DOHH2 (cell line): ENCODE results near the gene C4orf46.

Experiments used
- CTCF ChIP-seq: fragments of 200-600 bp; sonication (generic); IDR thresholded peaks from one replicate; pipeline ENCODE4 v1.5.1; 2014; ENCODE audit warnings: antibody characterized with exemption, mild to moderate bottlenecking, low read depth, low read length; ENCODE audit not compliant: poor library complexity, severe bottlenecking
- EZH2phosphoT487 ChIP-seq: fragments of 200-600 bp; sonication (generic); IDR thresholded peaks from 2 replicates; pipeline ENCODE4 v1.6.1; 2017; ENCODE audit warnings: borderline replicate concordance, mild to moderate bottlenecking, antibody characterized with exemption, low read length, moderate library complexity, mixed read lengths

- TF ChIP-seq EZH2phosphoT487: no peak
- TF ChIP-seq CTCF: no peak
These were observed 7.1 kb upstream of the C4orf46 start for GRCh38 chr4:158678767-158679166.
